Measurements from ENCODE around the gene VPS9D1.

DNA sequence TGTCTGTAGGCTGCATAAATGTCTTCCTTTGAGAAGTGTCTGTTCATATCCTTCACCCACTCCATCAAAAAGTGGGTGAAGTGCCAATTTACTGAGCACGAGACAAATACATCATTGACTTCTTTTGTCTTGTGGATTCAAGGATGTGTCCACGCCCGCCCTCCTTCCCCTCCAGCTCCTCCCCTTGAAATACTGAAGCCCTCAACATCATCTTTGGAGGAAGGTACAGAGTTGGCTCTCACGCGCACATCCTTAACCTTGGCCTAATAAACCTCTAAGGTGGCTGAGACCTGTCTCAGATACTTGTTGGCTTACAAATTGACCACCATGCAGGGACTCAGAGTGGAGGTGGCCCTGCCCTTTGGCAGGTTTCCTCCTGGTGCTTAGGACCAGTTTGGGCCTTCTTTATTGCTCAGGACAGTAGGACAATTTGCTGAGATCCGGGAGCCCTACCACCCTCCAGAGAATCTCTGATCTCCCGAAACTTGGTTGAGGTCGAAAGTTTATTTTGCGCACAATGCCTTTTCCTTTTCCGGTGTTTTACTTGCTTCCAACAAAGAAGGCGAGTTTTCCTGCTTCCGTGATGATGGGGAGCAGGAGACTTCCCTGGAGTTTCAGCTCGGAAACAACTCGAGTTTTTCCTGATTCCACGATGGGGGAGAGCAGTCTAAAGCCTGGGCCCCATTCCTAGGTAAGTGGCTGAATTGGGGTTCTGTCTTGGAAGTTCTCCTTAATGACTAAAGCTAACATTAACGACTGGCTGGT is 48.3 kb downstream of the VPS9D1 start:
- TF ChIP-seq EZH2 (IDR thresholded peaks at IDR 0.05; ENCODE audit: borderline replicate concordance, low read length) (no peak), CTCF (conservative IDR thresholded peaks at IDR 0.05 in 1 of 2, IDR thresholded peaks at IDR 0.05 in 1 of 2; ENCODE audit: extremely low read depth in 1 of 2, insufficient read depth in 1 of 2, low read depth in 1 of 2, low read length in 2 of 2) (no peak)
